ENCODE measurements around the gene ZIC1. TPM values are rescaled to one million over a fixed set of nuclear protein-coding genes. Genes with fewer than 3 reads are reported as not detected.

Gene ZIC1
- total RNA-seq, 4 donors from 2014 or later, result not detected

DNA sequence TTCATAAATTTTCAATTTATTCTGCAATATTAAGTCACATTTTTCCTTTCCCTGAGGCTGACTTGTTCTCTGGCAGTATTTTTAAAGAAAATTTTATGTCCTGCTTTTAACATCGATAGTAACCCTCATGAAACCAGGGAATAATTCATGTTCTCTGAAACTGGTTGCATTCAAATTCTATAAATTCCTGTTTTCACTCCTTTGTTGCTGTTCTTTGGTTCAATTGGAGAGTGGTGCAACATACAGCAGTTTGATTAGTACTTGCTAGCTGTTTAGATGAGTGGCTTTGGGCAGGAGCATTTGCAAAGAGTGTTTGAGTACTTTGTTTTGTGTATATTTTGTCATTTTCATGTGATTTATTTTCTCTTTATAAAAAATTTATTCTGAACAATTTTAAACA, 19.2 kb downstream of the ZIC1 start:
- TF ChIP-seq EP300 (IDR thresholded peaks at IDR 0.05; ENCODE audit: low read depth) (no peak), POLR2A (IDR thresholded peaks at IDR 0.05) (no peak), POLR2AphosphoS5 (IDR thresholded peaks at IDR 0.05) (no peak)
- TF ChIP-seq, protein P1, sequence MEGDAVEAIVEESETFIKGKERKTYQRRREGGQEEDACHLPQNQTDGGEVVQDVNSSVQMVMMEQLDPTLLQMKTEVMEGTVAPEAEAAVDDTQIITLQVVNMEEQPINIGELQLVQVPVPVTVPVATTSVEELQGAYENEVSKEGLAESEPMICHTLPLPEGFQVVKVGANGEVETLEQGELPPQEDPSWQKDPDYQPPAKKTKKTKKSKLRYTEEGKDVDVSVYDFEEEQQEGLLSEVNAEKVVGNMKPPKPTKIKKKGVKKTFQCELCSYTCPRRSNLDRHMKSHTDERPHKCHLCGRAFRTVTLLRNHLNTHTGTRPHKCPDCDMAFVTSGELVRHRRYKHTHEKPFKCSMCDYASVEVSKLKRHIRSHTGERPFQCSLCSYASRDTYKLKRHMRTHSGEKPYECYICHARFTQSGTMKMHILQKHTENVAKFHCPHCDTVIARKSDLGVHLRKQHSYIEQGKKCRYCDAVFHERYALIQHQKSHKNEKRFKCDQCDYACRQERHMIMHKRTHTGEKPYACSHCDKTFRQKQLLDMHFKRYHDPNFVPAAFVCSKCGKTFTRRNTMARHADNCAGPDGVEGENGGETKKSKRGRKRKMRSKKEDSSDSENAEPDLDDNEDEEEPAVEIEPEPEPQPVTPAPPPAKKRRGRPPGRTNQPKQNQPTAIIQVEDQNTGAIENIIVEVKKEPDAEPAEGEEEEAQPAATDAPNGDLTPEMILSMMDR (IDR thresholded peaks at IDR 0.05), result no peak
- 67 to 78% methylated on average over 1 of the region's 1 CpG for WGBS, 2 donors (ENCODE audit: low coverage in 1 of 2)

DNA sequence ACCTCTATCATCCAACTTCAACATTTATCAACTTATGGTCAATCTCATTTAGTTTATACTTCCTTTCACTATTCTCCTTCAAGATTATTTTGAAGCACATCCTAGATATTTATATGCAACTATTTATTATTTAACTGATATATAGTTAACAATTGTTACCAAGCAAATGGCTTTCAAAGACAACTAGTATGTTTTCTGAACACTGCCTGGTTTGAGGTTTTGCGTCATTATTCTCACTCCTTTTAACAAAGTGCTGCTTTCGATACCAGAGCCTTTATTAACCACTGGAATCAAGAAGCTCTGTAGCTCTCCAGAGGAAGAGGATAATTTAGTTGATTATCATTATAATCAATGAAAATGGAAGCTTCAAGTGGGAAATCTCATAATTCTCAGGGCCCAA, 19.6 kb downstream of the ZIC1 start:
- in situ Hi-C loops (cut with MboI; ENCODE audit: low pct_ligation_motif_present in 1 of 4, low pct_unique_long_range_greater_than_20kb in 1 of 4, low sequenced_read_pairs in 3 of 4), result no loop called here
- TF ChIP-seq, protein P1 (IDR thresholded peaks at IDR 0.05), result no peak
- TF ChIP-seq EP300 (IDR thresholded peaks at IDR 0.05; ENCODE audit: low read depth) (no peak), POLR2AphosphoS5 (IDR thresholded peaks at IDR 0.05) (no peak), POLR2A (IDR thresholded peaks at IDR 0.05) (no peak)

More for the DNA sequence above, 19.2 kb downstream of the ZIC1 start:
- intact Hi-C loops (cut with DNase I; ENCODE audit: low total_unique reads) (no loop called here), in situ Hi-C loops (cut with MboI; ENCODE audit: low pct_ligation_motif_present in 1 of 4, low pct_unique_long_range_greater_than_20kb in 1 of 4, low sequenced_read_pairs in 3 of 4) (no loop called here)
- no peak overlapping the region for H3K4me3 ChIP-seq
- H3K4me1 ChIP-seq, result no peaks in the 10 kb centered on the region
- DNase-seq, result no peak
- peaks cover 60% of the 10 kb centered on the region for H3K27me3 ChIP-seq
- no peak overlapping the region for H3K27ac ChIP-seq
- no peaks in the 10 kb centered on the region for H3K36me3 ChIP-seq
- H3K9me3 ChIP-seq, result no peaks in the 10 kb centered on the region

DNA sequence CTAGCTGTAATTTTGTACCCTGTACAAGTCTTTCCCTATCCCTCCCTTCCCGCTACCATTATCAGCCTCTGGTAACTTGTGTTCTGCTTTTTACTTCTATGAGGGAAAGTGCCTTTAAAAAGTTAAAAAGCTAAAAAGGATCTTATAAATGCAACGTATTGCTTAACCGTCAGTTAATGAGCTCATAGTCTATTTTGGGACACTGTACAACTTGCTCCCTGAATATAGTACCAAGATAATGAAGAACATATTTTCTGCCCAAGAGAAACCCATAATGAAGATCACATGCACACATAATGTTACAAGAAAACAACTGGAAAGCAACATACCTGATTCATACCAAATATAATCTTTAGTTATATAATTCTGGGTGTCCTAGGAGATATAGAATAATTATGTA, 22.6 kb downstream of the ZIC1 start:
- H3K9me3 ChIP-seq, result no peaks in the 10 kb centered on the region
- 66 to 78% methylated on average over 3 of the region's 3 CpGs for WGBS, 2 donors (ENCODE audit: low coverage in 1 of 2)
- intact Hi-C loops (cut with DNase I; ENCODE audit: low total_unique reads), result no loop called here
- no peak overlapping the region for H3K27ac ChIP-seq
- DNase-seq, result no peak
- TF ChIP-seq EP300 (IDR thresholded peaks at IDR 0.05; ENCODE audit: low read depth), result no peak
- no peak for TF ChIP-seq POLR2A (IDR thresholded peaks at IDR 0.05)
- no peak for TF ChIP-seq POLR2AphosphoS5 (IDR thresholded peaks at IDR 0.05)
- TF ChIP-seq, protein P1 (IDR thresholded peaks at IDR 0.05), result no peak
- H3K4me3 ChIP-seq, result no peak overlapping the region
- peaks cover 26% of the 10 kb centered on the region for H3K27me3 ChIP-seq
- H3K36me3 ChIP-seq, result no peaks in the 10 kb centered on the region
- no peaks in the 10 kb centered on the region for H3K4me1 ChIP-seq
- in situ Hi-C loops (cut with MboI; ENCODE audit: low pct_ligation_motif_present in 1 of 4, low pct_unique_long_range_greater_than_20kb in 1 of 4, low sequenced_read_pairs in 3 of 4), result no loop called here

More for the DNA sequence above, 19.6 kb downstream of the ZIC1 start:
- no peaks in the 10 kb centered on the region for H3K4me1 ChIP-seq
- no peaks in the 10 kb centered on the region for H3K9me3 ChIP-seq
- H3K36me3 ChIP-seq, result no peaks in the 10 kb centered on the region
- H3K4me3 ChIP-seq, result no peak overlapping the region
- WGBS, 2 donors (ENCODE audit: low coverage in 1 of 2), result 76 to 85% methylated on average over 2 of the region's 2 CpGs
- DNase-seq, result no peak
- intact Hi-C loops (cut with DNase I; ENCODE audit: low total_unique reads), result no loop called here
- no peak overlapping the region for H3K27ac ChIP-seq
- peaks cover 56% of the 10 kb centered on the region for H3K27me3 ChIP-seq

DNA sequence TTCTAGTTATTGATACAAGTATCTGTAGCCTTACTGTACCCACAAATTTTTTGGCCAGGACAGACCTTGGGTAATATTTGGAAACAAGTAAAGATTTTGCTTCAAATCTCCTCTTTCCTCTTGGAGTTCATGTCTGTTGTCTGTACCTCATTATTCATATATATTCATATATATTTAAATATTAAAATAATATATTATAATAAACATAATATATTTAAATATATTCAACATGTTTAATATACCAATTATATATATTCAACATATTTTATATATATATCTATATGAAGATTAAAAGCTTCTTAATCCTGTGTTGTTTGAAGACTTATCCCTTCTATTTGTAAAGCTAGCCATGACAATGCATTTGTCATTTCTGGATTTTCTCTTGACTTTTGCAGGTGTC, 38.1 kb downstream of the ZIC1 start:
- Histone ChIP-seq H3K4me1 (no peaks in the 10 kb centered on the region), H3K27ac (no peak overlapping the region), H3K9me3 (no peaks in the 10 kb centered on the region), H3K36me3 (no peaks in the 10 kb centered on the region), H3K4me3 (no peak overlapping the region), H3K27me3 (no peaks in the 10 kb centered on the region)
- in situ Hi-C loops (cut with MboI; ENCODE audit: low pct_ligation_motif_present in 1 of 4, low pct_unique_long_range_greater_than_20kb in 1 of 4, low sequenced_read_pairs in 3 of 4), result no loop called here
- no peak for DNase-seq
- intact Hi-C loops (cut with DNase I; ENCODE audit: low total_unique reads), result no loop called here
- TF ChIP-seq POLR2AphosphoS5 (IDR thresholded peaks at IDR 0.05) (no peak), POLR2A (IDR thresholded peaks at IDR 0.05) (no peak), EP300 (IDR thresholded peaks at IDR 0.05; ENCODE audit: low read depth) (no peak)
- TF ChIP-seq, protein P1 (IDR thresholded peaks at IDR 0.05), result no peak
